ENCODE measurements around the gene ATPAF1.

GRCh38 chr1:46607345-46608130 lies 60.6 kb downstream of the ATPAF1 start:
- TF ChIP-seq CTCF (IDR thresholded peaks at IDR 0.05; ENCODE audit: insufficient read depth, low read depth, low read length) (no peak), EZH2 (IDR thresholded peaks at IDR 0.05; ENCODE audit: insufficient read depth, low read length) (no peak)
